SIG-M5 (cell line): ENCODE results near the gene MISP.
A peak's percentile ranks its signal among the peaks of the same experiment; 100 is the strongest.

Experiments used
- DNase-seq: peaks from one replicate; lab custom pipeline; 2025; lab: John Stamatoyannopoulos, UW

MISP gene

DNA sequence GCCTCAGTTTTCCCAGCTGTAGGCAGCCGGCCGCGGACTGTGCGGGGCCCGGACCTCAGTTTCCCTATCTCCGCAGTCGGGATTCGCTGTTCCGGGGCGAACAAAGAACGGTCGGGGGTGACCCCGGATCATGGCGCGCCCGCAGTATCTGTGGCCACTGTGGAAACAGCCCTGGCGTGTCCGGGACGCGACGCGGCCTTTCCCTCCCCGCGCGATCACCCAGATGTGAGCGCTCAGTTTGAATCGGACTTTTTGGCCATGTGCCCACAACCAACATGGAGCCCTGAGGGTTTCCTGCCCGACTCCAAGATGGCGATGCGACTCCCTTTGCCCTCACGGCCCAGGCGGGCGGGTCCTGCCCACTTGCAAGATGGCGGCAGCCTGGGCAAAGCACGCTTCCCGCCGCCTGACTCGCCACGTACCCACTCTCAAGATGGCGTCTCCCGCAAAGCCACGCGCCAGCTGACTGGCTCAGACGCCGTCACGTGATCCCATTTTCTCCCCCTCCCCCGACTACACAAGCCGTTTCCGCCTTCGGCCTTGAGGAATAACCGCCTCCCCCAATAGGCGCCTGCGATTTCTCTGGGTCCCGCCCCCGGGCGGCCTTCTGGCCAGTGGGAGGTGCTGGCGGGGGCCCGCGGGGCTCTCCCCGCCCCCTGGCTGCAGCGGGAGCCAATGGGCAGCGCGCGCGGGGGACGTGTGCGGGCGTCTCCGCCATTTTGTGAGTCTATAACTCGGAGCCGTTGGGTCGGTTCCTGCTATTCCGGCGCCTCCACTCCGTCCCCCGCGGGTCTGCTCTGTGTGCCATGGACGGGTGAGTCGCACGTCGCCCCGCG lies 46.0 kb downstream of the MISP start, which contains the start of gene PTBP1:
TSS of gene PTBP1 (plus strand) at position 761 of the 836 bp plus-strand sequence. CDS start at position 807, 46 bp downstream.
- DNase-seq = peak; percentile 97

DNA sequence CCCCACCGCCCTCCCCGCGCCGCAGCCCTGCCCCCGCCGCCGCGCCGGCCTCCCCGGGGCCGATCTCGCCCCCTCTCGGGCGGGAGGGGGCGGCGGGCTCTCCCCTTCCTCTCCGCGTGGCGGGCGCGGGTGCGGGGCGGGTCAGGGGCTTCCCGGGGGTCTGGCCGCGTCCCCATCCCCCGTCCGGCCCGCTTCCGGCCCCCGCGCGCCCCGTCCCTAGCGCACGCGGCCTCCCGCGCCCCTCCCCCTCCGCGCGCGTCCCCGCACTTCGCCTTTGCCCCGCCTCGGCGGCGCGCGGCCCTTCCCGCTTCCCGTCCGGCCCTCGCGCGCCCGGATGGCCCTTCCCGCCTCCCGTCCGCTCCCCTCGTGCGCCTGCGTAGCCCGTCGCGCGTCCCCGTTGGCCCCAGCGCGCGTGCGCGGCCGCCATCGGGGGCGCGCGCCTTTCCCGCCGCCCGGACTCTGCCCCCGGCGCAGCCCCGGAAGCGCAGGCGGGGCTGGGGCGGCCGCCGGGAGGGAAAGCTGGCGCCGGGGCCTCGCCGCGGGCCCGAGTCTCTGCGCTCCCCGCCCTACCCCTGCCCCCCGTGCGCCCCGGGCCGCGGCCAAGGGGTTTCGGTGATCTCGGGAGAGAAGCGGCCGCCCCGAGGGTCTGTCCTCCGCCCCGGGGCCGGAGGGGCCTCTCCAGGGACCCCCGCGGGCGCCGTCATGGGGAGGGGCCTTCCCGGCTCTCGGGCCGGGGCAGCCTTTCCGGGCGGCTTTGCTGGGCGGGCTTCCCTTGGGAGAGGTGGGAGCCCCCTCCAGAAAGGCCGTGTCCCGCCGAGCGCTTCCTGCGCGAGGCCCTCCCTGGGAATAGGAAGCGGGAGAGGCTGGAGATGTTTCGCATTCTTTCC lies 46.9 kb downstream of the MISP start:
- DNase-seq = no peak

GRCh38 chr19:798415-799075 lies 47.6 kb downstream of the MISP start:
- DNase-seq = no peak

DNA sequence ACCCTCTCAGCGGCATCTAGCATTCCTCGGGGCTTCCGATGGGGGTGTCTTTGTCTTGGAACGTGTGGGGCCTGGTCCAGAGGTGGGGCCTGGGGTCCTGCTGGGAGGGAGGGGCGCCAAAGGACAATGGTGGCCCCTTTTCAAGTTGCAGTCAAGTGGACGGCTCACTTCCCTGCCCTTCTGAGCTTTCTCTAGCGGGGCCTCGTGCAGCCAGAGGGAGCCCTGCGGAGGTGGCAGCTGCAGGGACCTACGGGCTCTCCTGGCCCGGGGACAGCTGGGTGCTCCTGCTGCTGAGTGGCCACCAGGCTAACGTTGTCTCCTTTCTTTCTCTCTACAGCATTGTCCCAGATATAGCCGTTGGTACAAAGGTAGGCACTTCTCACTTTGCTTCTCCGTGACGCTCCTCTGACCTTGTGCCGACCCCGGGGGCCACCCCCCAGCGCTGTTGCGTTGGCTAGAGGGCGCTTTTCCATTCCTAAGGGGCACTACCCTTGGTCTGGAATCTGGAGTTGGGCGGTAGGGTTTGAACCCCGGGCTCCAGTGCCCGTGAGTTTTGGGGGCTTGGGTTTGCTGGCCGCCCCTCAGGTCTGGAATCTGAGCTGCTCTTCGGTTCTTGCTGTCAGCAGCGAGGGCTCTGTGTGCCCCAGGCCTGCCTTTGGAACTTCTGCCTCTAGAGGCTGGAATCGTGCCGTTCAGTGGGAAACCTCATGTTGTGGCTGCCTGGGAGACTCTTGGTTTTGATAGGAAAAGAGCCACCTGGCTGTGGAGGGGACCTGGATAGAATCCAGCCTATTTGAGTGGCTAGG lies 48.4 kb downstream of the MISP start:
- no peak for DNase-seq

DNA sequence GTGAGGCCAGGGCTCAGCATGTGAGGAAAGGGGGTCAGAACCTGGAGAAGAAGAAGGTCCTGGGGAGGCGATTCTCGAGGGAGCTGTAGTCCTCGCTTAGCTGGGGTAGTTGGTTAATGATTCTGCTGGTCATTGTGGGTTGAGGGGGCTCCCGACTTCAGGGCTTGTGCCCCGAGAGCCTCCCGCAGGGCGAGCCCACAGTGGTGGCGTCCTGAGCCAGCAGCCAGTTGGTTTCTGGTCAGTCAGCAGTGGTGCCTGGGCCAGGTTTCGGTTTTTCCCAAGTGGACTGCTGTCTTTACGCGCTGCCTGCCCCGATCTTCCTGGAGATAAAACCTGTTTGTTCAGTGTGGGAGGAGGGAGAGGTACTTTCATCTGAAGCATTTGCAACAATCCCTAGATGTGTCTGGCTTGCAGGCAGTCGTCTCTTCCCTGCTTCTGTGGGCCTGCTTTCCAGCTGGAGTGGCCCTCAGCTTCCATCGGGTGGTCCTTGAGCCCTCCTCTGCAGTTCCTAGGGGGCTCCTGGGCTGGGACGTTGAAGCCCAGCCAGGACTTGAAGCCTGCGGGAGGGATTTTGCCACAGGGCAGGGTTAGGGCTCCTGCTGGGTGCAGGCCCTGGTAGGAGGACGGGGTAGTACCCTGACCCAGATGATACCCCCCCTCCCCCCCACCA lies 49.6 kb downstream of the MISP start:
- no peak for DNase-seq

DNA sequence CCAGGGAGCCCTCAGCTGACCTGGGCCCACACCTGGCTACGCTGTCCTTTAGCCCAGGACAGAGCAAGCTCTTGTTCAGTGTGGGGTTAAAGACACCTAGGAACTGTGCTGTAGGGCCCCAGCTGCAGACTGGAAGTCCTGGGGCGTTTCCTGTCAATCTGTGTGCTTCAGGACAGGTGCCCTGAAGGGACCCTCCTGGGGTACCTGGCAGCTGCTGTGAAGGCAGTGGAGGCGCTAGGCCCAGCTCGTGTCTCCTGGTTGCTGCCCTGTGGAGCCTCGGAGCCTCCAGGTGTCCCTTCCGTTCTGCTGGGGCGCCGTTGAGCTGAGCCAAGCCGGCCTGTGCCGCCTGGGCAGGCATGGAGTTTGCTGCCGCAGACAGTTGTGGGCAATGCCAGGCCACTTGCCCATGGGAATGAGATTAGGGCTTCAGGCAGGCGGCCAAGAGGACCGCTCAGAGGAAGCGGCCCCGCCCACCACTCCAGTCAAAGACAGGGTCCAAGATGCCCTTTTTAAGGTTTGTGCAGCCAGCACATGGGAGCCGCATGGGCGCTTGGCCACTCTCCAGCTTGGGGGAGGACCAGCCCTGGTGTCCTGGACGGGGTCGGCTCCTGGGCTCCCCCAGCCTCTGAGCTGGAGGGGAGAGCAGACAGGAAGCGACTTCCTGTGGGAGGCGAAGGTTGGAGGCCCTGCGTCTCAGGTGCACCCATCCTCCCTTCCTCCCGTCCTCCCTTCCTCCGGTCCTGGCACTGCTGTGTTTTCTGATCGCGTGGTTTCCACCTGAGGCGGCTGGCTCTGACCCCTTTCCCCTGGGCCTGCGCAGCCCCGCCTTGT lies 50.3 kb downstream of the MISP start:
- DNase-seq = no peak

GRCh38 chr19:801861-802497 lies 51.1 kb downstream of the MISP start:
- DNase-seq = no peak

DNA sequence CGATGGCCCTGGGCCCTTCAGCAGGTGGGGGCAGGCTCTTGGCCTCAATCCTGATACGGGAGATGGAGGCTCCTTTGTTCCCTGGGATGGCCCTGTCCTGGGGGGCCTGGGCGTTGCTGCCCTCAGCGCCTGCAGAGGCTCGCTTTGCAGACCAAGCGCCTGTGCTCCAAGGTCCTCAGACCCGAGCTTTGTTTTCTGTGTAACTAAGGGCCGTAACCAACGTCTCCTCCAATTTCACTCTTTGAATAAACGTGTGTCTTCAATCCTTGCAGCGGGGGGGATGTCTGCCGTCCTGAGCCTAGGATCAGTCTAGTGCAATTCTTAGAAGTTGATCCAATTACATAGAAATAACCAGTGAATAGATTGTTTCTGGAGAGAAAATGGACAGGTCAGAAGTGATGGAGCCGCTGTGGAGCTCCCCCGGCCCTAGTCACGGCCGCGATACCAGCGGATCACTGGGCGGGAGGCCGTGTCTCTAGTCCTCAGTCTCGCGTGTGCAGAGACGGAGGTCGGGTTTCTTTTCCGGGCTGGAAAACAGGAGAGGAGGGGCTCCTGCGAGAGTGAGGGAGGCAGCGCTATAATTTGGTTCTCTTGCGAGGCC lies 51.7 kb downstream of the MISP start:
- DNase-seq = no peak

DNA sequence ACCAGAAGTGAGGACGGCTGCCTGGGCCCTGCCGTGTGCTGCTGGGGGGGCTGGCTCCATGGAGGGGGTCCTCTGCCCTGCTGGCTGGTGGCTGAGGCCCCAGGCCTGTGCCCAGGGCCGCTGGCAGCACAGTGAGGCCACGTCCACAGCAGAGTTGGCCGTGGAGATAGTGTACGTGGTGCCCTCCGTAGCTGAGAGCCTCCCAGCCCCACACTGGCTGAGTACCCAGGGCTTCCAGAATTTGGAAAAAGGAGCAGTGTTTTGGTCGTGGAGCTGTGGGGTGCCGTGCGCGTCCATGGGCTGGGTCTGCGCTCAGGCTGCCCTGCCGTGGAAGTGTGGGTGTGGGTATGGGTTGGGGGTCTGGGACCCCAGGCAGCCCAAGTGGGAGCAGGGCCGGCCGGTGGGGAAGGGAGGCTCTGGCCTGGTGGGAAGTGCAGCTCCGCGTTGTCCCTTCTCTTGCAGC lies 52.2 kb downstream of the MISP start:
- no peak for DNase-seq

- DNase-seq = no peak
Measured at GRCh38 chr19:803686-804418, 52.9 kb downstream of the MISP start.

GRCh38 chr19:804419-805165 lies 53.7 kb downstream of the MISP start:
- no peak for DNase-seq

GRCh38 chr19:805166-805551 lies 54.2 kb downstream of the MISP start:
- DNase-seq = no peak

DNA sequence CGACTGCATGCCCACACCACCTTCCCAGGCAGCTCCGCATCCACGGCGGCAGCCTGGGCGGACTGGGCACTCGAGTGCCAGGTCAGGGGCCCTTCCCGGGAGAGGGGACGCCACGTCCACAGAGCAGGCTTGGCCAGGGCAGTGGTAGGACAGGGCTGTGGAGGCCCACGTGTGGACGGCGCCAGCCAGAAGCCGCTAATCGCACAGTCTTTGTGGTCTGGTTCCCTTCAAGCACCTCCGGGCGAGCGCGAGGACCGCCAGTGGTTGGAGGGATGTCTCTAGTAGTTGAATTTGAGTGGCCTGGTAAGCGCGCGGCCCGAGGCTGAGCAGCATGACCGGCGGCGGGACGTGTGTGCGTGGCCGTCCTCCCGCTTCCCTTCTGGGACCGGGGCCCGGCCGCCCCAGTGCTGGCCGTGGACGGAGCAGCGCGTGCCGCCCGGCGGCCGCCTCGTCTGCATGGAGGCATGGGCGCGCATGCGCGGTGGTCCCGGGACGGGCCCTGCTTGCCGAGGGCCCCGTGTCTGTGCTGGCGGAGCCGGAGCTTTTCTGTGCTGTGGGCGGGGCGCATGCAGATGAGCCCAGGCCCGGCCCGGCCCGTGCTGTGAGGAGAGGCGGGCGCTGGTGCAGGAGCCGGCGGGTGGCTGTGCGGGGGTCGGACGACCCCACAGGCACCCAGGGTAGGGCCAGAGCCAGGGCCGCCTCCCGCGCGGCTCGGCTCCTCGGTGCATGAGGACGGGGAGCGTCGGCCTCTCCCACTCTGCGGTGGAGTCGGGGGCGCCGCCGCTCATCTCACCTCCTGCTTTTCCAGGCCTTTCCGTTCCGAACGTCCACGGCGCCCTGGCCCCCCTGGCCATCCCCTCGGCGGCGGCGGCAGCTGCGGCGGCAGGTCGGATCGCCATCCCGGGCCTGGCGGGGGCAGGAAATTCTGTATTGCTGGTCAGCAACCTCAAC lies 55.0 kb downstream of the MISP start:
- no peak for DNase-seq

DNA sequence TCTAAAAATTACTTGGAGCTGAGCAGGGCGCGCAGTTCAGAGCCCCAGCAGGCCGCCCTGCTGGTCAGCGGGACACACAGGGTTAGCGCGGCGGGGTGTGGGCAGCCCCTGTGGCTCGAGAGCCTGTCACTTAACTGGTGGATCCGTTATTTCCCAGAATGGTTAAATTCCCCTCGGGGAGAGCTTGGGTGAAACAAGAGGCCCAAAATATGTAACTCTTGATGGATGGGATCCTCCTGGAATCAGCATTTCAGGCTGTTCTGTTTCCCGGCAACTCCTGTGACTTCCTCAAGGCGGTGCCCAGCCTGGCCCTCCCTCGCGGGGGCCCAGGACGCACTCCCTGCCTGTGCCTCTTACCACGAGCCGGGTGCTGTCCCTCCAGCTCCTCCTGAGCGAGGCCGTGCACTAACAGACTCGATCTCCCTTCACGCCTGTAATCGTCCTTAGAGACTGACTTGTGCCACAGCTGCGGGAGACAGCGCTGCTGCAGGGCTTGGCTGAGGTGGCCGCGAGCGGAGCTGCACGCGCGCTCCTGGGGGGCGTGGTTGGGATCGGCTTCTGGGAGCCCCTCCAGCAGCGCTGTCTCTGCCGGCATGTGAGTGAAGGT lies 56.0 kb downstream of the MISP start:
- DNase-seq = no peak

GRCh38 chr19:807627-808422 lies 56.9 kb downstream of the MISP start:
- no peak for DNase-seq
